Parathyroid adenoma (tissue), 2 donors: ENCODE measurements around the gene ZNF324.

Experiments
- H2AFZ ChIP-seq: fragments of 300-600 bp; sonication (generic); one replicate; pipeline ENCODE4 v1.7.0; 2017; ENCODE audit warnings: antibody characterized with exemption, mild to moderate bottlenecking
- H3K27ac ChIP-seq: fragments of 300-600 bp; sonication (generic); one replicate; pipeline ENCODE4 v1.7.0; 2017
- H3K27me3 ChIP-seq: fragments of 300-600 bp; sonication (generic); one replicate; pipeline ENCODE4 v1.7.0; 2017; ENCODE audit warnings: low read length; ENCODE audit not compliant: control insufficient read depth, insufficient read depth
- H3K36me3 ChIP-seq: fragments of 300-600 bp; sonication (generic); one replicate; pipeline ENCODE4 v1.7.0; 2017; ENCODE audit warnings: low read length; ENCODE audit not compliant: control insufficient read depth, insufficient read depth
- H3K4me1 ChIP-seq: fragments of 300-600 bp; sonication (generic); one replicate; pipeline ENCODE4 v1.7.0; 2017; ENCODE audit warnings: control low read depth
- H3K4me2 ChIP-seq: fragments of 300-600 bp; sonication (generic); one replicate; pipeline ENCODE4 v1.7.0; 2017; ENCODE audit warnings: low read length
- H3K4me3 ChIP-seq: fragments of 300-600 bp; sonication (generic); one replicate; pipeline ENCODE4 v1.7.0; 2017; ENCODE audit warnings: low read depth, low read length
- H3K79me2 ChIP-seq: fragments of 300-600 bp; sonication (generic); one replicate; pipeline ENCODE4 v1.7.0; 2017; ENCODE audit warnings: control low read depth
- H3K9ac ChIP-seq: fragments of 300-600 bp; sonication (generic); one replicate; pipeline ENCODE4 v1.7.0; 2017; ENCODE audit warnings: mild to moderate bottlenecking
- H3K9me3 ChIP-seq: fragments of 300-600 bp; sonication (generic); one replicate; pipeline ENCODE4 v1.7.0; 2017; ENCODE audit warnings: low read length; ENCODE audit not compliant: control insufficient read depth
- CTCF ChIP-seq: fragments of 300-600 bp; sonication (generic); IDR thresholded peaks from one replicate; pipeline ENCODE4 v1.7.0; 2017; ENCODE audit warnings: antibody characterized with exemption, mild to moderate bottlenecking
- donor health status: primary hyperparathyroidism.

ZNF324 gene

GRCh38 chr19:58511353-58512208, 44.7 kb downstream of the ZNF324 start, which contains the start of gene SLC27A5:
SLC27A5 (minus strand) TSS chr19:58511992; CDS start chr19:58511955, 37 bp downstream.
- Histone ChIP-seq H3K9ac (no peak within 1 kb of the TSS), H3K27ac (no peak within 1 kb of the TSS), H3K36me3 (no peaks in the 10 kb centered on the region), H3K4me3 (no peak within 1 kb of the TSS), H3K9me3 (no peaks in the 10 kb centered on the region), H3K79me2 (peaks cover 20% of the 10 kb centered on the region), H3K4me1 (peaks cover 5% of the 10 kb centered on the region), H2AFZ (no peak within 1 kb of the TSS), H3K27me3 (no peaks in the 10 kb centered on the region), H3K4me2 (no peak within 1 kb of the TSS)
- no peak for TF ChIP-seq CTCF

GRCh38 chr19:58513213-58513693, 46.4 kb downstream of the ZNF324 start:
- Histone ChIP-seq H3K4me3 (no peak overlapping the region), H3K9ac (no peak overlapping the region), H3K79me2 (peaks cover 35% of the 10 kb centered on the region), H3K27ac (peak overlapping the region; percentile 65), H3K4me2 (peak overlapping the region; percentile 69), H3K27me3 (no peaks in the 10 kb centered on the region), H2AFZ (peak overlapping the region; percentile 79), H3K36me3 (no peaks in the 10 kb centered on the region), H3K4me1 (peaks cover 8% of the 10 kb centered on the region), H3K9me3 (no peaks in the 10 kb centered on the region)
- TF ChIP-seq CTCF = no peak

DNA sequence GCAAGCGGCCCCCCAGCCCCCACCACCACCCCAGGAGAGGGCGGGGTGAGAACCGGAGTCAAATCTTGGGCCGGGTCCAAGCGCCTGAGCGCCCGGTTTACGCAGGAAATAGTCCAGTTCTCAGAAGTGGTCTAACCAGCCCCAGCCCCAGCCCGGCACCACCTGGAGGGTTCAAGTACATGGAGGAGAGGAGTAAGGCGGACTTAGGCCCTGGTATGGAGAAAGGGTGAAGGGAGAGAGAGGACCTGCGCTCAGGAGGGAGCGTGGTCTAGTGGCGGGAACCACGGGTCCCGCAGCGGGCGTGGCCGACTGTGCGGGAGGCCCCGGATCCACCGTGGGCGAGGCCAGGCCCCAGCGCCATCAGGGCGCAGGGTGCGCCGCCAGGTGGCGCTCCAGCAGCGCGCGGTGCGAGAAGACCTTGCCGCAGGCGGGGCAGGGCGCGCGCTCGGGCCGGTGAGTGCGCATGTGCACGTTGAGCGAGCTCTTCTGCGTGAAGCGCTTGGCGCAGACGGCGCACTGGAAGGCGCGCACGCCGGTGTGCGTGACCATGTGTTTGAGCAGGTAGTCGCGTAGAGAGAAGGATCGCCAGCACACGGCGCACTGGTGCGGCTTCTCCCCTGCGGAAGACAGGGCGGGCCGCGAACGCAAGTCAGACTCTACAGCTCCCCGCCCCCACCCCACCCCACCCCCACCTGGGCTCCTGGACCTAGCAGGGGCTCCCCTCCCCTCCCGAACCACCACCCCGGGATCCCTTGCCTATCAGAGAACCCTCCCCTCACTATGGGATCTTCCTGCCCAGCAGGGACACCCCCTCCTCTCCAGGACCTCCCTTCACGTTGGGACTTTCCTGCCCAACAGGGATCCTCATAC, 47.0 kb downstream of the ZNF324 start:
- Histone ChIP-seq H3K36me3 (no peaks in the 10 kb centered on the region), H3K27ac (peak overlapping the region; percentile 65), H3K4me2 (peak overlapping the region; percentile 69), H3K9ac (no peak overlapping the region), H3K9me3 (no peaks in the 10 kb centered on the region), H3K27me3 (no peaks in the 10 kb centered on the region), H3K4me3 (peak overlapping the region; percentile 42), H3K79me2 (peaks cover 36% of the 10 kb centered on the region), H3K4me1 (peaks cover 9% of the 10 kb centered on the region), H2AFZ (peak overlapping the region; percentile 79)
- TF ChIP-seq CTCF = peak; percentile 93

- H3K27me3 ChIP-seq = no peaks in the 10 kb centered on the region
- H3K4me3 ChIP-seq = no peak overlapping the region
- no peak overlapping the region for H3K27ac ChIP-seq
- no peaks in the 10 kb centered on the region for H3K9me3 ChIP-seq
- no peak overlapping the region for H3K9ac ChIP-seq
- no peaks in the 10 kb centered on the region for H3K36me3 ChIP-seq
- H3K79me2 ChIP-seq = peaks cover 36% of the 10 kb centered on the region
- peaks cover 9% of the 10 kb centered on the region for H3K4me1 ChIP-seq
- H3K4me2 ChIP-seq = peak overlapping the region; percentile 42
- H2AFZ ChIP-seq = no peak overlapping the region
- no peak for TF ChIP-seq CTCF
These were observed 47.7 kb downstream of the ZNF324 start for GRCh38 chr19:58514564-58515022.
